Measurements from ENCODE around the gene HS6ST1.

DNA sequence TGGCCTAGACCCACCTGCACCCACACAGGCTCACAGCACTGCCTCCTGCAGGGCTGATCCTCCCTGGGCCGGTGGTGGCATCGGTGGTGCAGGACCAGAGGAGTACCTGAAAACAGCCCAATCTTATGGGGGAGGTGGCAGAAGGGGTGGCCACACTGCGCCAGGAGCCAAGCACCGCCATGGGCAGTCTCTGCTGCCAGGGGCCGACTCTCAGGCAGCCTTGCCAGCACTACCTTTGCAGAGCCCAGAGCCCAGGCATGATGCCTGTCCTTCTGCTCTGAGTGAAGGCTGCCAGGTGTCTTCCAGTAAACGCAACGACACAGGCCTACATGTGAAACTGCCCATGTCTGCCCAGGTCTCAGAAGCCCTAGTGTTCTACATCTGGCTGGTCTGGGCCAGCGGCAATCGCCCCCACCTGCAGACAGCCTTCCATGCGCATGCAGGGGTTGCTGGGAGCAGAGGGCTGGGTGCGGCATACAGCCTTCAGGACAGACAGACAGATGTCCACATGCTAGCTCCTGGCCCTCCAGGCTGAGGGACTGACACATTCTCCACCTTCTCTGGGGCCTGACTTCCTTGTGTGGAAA lies 6.8 kb downstream of the HS6ST1 start:
- TF ChIP-seq POLR2A (IDR thresholded peaks at IDR 0.05) = no peak
- TF ChIP-seq, protein P1, sequence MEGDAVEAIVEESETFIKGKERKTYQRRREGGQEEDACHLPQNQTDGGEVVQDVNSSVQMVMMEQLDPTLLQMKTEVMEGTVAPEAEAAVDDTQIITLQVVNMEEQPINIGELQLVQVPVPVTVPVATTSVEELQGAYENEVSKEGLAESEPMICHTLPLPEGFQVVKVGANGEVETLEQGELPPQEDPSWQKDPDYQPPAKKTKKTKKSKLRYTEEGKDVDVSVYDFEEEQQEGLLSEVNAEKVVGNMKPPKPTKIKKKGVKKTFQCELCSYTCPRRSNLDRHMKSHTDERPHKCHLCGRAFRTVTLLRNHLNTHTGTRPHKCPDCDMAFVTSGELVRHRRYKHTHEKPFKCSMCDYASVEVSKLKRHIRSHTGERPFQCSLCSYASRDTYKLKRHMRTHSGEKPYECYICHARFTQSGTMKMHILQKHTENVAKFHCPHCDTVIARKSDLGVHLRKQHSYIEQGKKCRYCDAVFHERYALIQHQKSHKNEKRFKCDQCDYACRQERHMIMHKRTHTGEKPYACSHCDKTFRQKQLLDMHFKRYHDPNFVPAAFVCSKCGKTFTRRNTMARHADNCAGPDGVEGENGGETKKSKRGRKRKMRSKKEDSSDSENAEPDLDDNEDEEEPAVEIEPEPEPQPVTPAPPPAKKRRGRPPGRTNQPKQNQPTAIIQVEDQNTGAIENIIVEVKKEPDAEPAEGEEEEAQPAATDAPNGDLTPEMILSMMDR (IDR thresholded peaks at IDR 0.05) = no peak
- TF ChIP-seq POLR2AphosphoS5 (IDR thresholded peaks at IDR 0.05) = no peak
